HEK293T (cell line): Measurements from ENCODE around the gene CFAP54.
A peak's percentile ranks its signal among the peaks of the same experiment; 100 is the strongest.

ENCODE experiments used
- CTCF ChIA-PET: fragments of 350-600 bp; formaldehyde crosslinking; extraction: SDS; loops from one replicate; lab custom pipeline; 2021; ENCODE audit warnings: antibody characterized with exemption, inconsistent platforms; lab: Yijun Ruan, JAX
- POLR2A ChIA-PET: fragments of 350-600 bp; formaldehyde crosslinking; extraction: SDS; loops from one replicate; lab custom pipeline; 2020; ENCODE audit warnings: antibody characterized with exemption, inconsistent platforms; lab: Yijun Ruan, JAX
- DNase-seq: peaks from one replicate; pipeline ENCODE4 v3.0.0; 2012; ENCODE audit warnings: mixed read lengths; ENCODE audit errors: extremely low spot score
- ARNT ChIP-seq: fragments of 450-650 bp; IDR thresholded peaks from 2 replicates; pipeline ENCODE4 v1.6.1; 2017; ENCODE audit warnings: mild to moderate bottlenecking
- BHLHE40 ChIP-seq: fragments of 450-650 bp; IDR thresholded peaks from 2 replicates; pipeline ENCODE4 v1.6.1; 2016; ENCODE audit warnings: mild to moderate bottlenecking, moderate library complexity, borderline replicate concordance
- CTBP1 ChIP-seq: fragments of 450-650 bp; IDR thresholded peaks from 2 replicates; pipeline ENCODE4 v1.6.1; 2016; ENCODE audit warnings: borderline replicate concordance
- ELF4 ChIP-seq: fragments of 450-650 bp; IDR thresholded peaks from 2 replicates; pipeline ENCODE4 v1.6.1; 2017; ENCODE audit warnings: antibody characterized with exemption
- FOXA1 ChIP-seq: fragments of 450-650 bp; IDR thresholded peaks from 2 replicates; pipeline ENCODE4 v1.6.1; 2016; ENCODE audit warnings: mild to moderate bottlenecking
- FOXK2 ChIP-seq: fragments of 450-650 bp; IDR thresholded peaks from 2 replicates; pipeline ENCODE4 v1.6.1; 2016; ENCODE audit warnings: mild to moderate bottlenecking
- FOXM1 ChIP-seq: fragments of 450-650 bp; IDR thresholded peaks from 2 replicates; pipeline ENCODE4 v1.6.1; 2017; ENCODE audit warnings: mild to moderate bottlenecking, borderline replicate concordance
- HDGF ChIP-seq: fragments of 450-650 bp; IDR thresholded peaks from 2 replicates; pipeline ENCODE4 v1.6.1; 2017; ENCODE audit warnings: antibody characterized with exemption, borderline replicate concordance
- L3MBTL2 ChIP-seq: fragments of 450-650 bp; conservative IDR thresholded peaks from 2 replicates; pipeline ENCODE4 v1.6.1; 2016; ENCODE audit warnings: mild to moderate bottlenecking
- LEF1 ChIP-seq: fragments of 450-650 bp; IDR thresholded peaks from 2 replicates; pipeline ENCODE4 v1.6.1; 2017; ENCODE audit warnings: mild to moderate bottlenecking, borderline replicate concordance
- NFRKB ChIP-seq: fragments of 450-650 bp; IDR thresholded peaks from 2 replicates; pipeline ENCODE4 v1.6.1; 2016; ENCODE audit warnings: mild to moderate bottlenecking, moderate library complexity
- PKNOX1 ChIP-seq: fragments of 450-650 bp; IDR thresholded peaks from 2 replicates; pipeline ENCODE4 v1.6.1; 2016
- SP1 ChIP-seq: fragments of 450-650 bp; IDR thresholded peaks from 2 replicates; pipeline ENCODE4 v1.6.1; 2017
- SUZ12 ChIP-seq: fragments of 450-650 bp; IDR thresholded peaks from 2 replicates; pipeline ENCODE4 v1.6.1; 2016; ENCODE audit warnings: mild to moderate bottlenecking
- TARDBP ChIP-seq: fragments of 450-650 bp; IDR thresholded peaks from 2 replicates; pipeline ENCODE4 v1.6.1; 2016
- ZNF384 ChIP-seq: fragments of 450-650 bp; IDR thresholded peaks from 2 replicates; pipeline ENCODE4 v1.6.1; 2016

The CFAP54 gene

GRCh38 chr12:96534339-96534738 is 45.0 kb downstream of the CFAP54 start:
- ChIA-PET CTCF (no interaction called here), POLR2A (no interaction called here)
- TF ChIP-seq PKNOX1: no peak
- TF ChIP-seq FOXM1: no peak
- TF ChIP-seq LEF1: no peak
- TF ChIP-seq CTBP1: no peak
- no peak for TF ChIP-seq TARDBP
- TF ChIP-seq HDGF: no peak
- TF ChIP-seq ARNT: no peak
- no peak for TF ChIP-seq ELF4
- no peak for TF ChIP-seq BHLHE40
- no peak for TF ChIP-seq FOXK2
- TF ChIP-seq NFRKB: no peak
- TF ChIP-seq SP1: no peak
- no peak for TF ChIP-seq SUZ12
- DNase-seq: no peak

- POLR2A ChIA-PET: no interaction called here
- TF ChIP-seq L3MBTL2 (no peak), ARNT (no peak), NFRKB (no peak), HDGF (no peak), FOXM1 (no peak), FOXA1 (no peak), BHLHE40 (no peak), SUZ12 (no peak), CTBP1 (no peak), ELF4 (no peak), SP1 (no peak), LEF1 (no peak), ZNF384 (no peak), TARDBP (no peak), PKNOX1 (no peak), FOXK2 (no peak)
- CTCF ChIA-PET: no interaction called here
- DNase-seq: no peak
Observed at GRCh38 chr12:96548384-96548783, 59.0 kb downstream of the CFAP54 start.

GRCh38 chr12:96549341-96549740 is 60.0 kb downstream of the CFAP54 start:
- CTCF ChIA-PET: no interaction called here
- no peak for TF ChIP-seq FOXM1
- TF ChIP-seq ARNT: no peak
- POLR2A ChIA-PET: no interaction called here
- no peak for DNase-seq

GRCh38 chr12:96570579-96570978 is 81.2 kb downstream of the CFAP54 start:
- CTCF ChIA-PET: no interaction called here
- TF ChIP-seq NFRKB (no peak), PKNOX1 (no peak), SP1 (no peak), FOXA1 (no peak), ARNT (no peak)
- POLR2A ChIA-PET: no interaction called here
- no peak for DNase-seq

- CTCF ChIA-PET: no interaction called here
- POLR2A ChIA-PET: no interaction called here
- DNase-seq: no peak
- TF ChIP-seq CTBP1 (no peak), FOXK2 (no peak), SUZ12 (no peak), ARNT (no peak), NFRKB (no peak), TARDBP (no peak), BHLHE40 (no peak), SP1 (no peak), ELF4 (no peak), ZNF384 (no peak), PKNOX1 (no peak)
Observed at GRCh38 chr12:96571101-96571862, 81.9 kb downstream of the CFAP54 start.

- TF ChIP-seq LEF1: no peak
- TF ChIP-seq L3MBTL2: no peak
- no peak for TF ChIP-seq FOXA1
- TF ChIP-seq PKNOX1: no peak
- no peak for TF ChIP-seq ZNF384
- no peak for TF ChIP-seq NFRKB
- TF ChIP-seq SP1: no peak
- no peak for TF ChIP-seq ELF4
- TF ChIP-seq ARNT: no peak
- no peak for TF ChIP-seq CTBP1
- no peak for TF ChIP-seq HDGF
- TF ChIP-seq FOXK2: no peak
- TF ChIP-seq BHLHE40: no peak
- no peak for TF ChIP-seq SUZ12
- TF ChIP-seq TARDBP: no peak
- TF ChIP-seq FOXM1: no peak
- ChIA-PET CTCF (no interaction called here), POLR2A (no interaction called here)
- DNase-seq: peak; percentile 43
Observed at GRCh38 chr12:96578526-96579125, 89.2 kb downstream of the CFAP54 start.
